PC-3 (cell line): ENCODE data around the gene MAP7D1. TPM values are rescaled to one million over a fixed set of nuclear protein-coding genes. Genes with fewer than 3 reads are reported as not detected.
A peak's percentile ranks its signal among the peaks of the same experiment; 100 is the strongest.

Experiments used
- ATAC-seq: fragments of 200-7000 bp; cut with Tn5 transposase; 2 replicates; pipeline ENCODE4 v1.9.1; 2020; ENCODE audit warnings: mild to moderate bottlenecking, moderate library complexity
- BruUV-seq: library from RNA; stranded (reverse); fragments of 400-500 nt; replicated peaks from 2 replicates; lab custom pipeline; 2021; lab: Mats Ljungman, UMichigan
- CTCF ChIA-PET: fragments of 300-600 bp; sonication (Branson Sonifier 250); formaldehyde crosslinking; loops from one replicate; lab custom pipeline; 2022; ENCODE audit warnings: antibody characterized with exemption; lab: Charles Lee
- POLR2A ChIA-PET: fragments of 300-600 bp; sonication (Branson Sonifier 250); formaldehyde crosslinking; loops from one replicate; lab custom pipeline; 2022; ENCODE audit warnings: antibody characterized with exemption; ENCODE audit not compliant: unreplicated experiment; lab: Charles Lee
- DNase-seq: peaks from one replicate; pipeline ENCODE4 v3.0.0-alpha.2; 2015
- H2AFZ ChIP-seq: fragments of 300-600 bp; sonication (generic); 2 replicates; pipeline ENCODE4 v1.6.0; 2016; ENCODE audit warnings: antibody characterized with exemption, low read length
- H3F3A ChIP-seq: fragments of 300-600 bp; sonication (generic); one replicate; pipeline ENCODE4 v1.6.0; 2017; ENCODE audit warnings: antibody characterized with exemption, low read length, control low read depth, mild to moderate bottlenecking; ENCODE audit not compliant: unreplicated experiment
- H3K27ac ChIP-seq: fragments of 300-600 bp; sonication (generic); 2 replicates; pipeline ENCODE4 v1.5.1; 2016; ENCODE audit warnings: mild to moderate bottlenecking, low read length
- H3K27me3 ChIP-seq: fragments of 300-600 bp; sonication (generic); 2 replicates; pipeline ENCODE4 v1.6.1; 2016; ENCODE audit warnings: low read length, mixed read lengths
- H3K36me3 ChIP-seq: fragments of 300-600 bp; sonication (generic); 2 replicates; pipeline ENCODE4 v1.6.1; 2016; ENCODE audit warnings: low read depth, mixed run types, low read length, mixed read lengths
- H3K4me1 ChIP-seq: fragments of 300-600 bp; sonication (generic); 2 replicates; pipeline ENCODE4 v1.5.1; 2016; ENCODE audit warnings: low read length; ENCODE audit not compliant: insufficient read depth
- H3K4me2 ChIP-seq: fragments of 300-600 bp; sonication (generic); 2 replicates; pipeline ENCODE4 v1.6.0; 2016; ENCODE audit warnings: low read length
- H3K4me3 ChIP-seq: fragments of 300-600 bp; sonication (generic); 2 replicates; pipeline ENCODE4 v1.5.1; 2016; ENCODE audit warnings: mild to moderate bottlenecking, low read length, mixed read lengths
- H3K79me2 ChIP-seq: fragments of 300-600 bp; sonication (generic); 2 replicates; pipeline ENCODE4 v1.6.1; 2017; ENCODE audit warnings: low read length, mixed read lengths
- H3K9ac ChIP-seq: fragments of 300-600 bp; sonication (generic); 2 replicates; pipeline ENCODE4 v1.6.0; 2016; ENCODE audit warnings: mild to moderate bottlenecking, low read length
- H3K9me2 ChIP-seq: fragments of 300-600 bp; sonication (generic); replicated peaks from 2 replicates; pipeline ENCODE4 v1.6.1; 2016; ENCODE audit warnings: mixed run types, low read length, mixed read lengths
- H3K9me3 ChIP-seq: fragments of 300-600 bp; sonication (generic); 2 replicates; pipeline ENCODE4 v1.6.1; 2016; ENCODE audit warnings: low read length, mixed read lengths
- H4K20me1 ChIP-seq: fragments of 300-600 bp; sonication (generic); 2 replicates; pipeline ENCODE4 v1.6.1; 2016; ENCODE audit warnings: low read length, mixed read lengths
- CTCF ChIP-seq: fragments of 300-600 bp; sonication (generic); conservative IDR thresholded peaks from 2 replicates; pipeline ENCODE4 v1.5.1; 2017; ENCODE audit warnings: antibody characterized with exemption, low read depth, mild to moderate bottlenecking, low read length
- EZH2 ChIP-seq: fragments of 300-600 bp; sonication (generic); IDR thresholded peaks from one replicate; pipeline ENCODE4 v1.6.1; 2017; ENCODE audit warnings: antibody characterized with exemption, mild to moderate bottlenecking, low read length; ENCODE audit not compliant: unreplicated experiment
- EZH2phosphoT487 ChIP-seq: fragments of 300-600 bp; sonication (generic); IDR thresholded peaks from 2 replicates; pipeline ENCODE4 v1.6.1; 2018; ENCODE audit warnings: mild to moderate bottlenecking, antibody characterized with exemption, low read length, borderline replicate concordance
- intact Hi-C: fragments of 100-400 bp; cut with micrococcal nuclease; formaldehyde crosslinking; loops from 2 replicates; pipeline ENCODE4 v1.9.0; 2023
- total RNA-seq: library from RNA; depleted of rRNA; stranded (reverse); fragments of >200 nt; gene quantifications from 2 replicates; pipeline ENCODE4 v1.2.3, GENCODE V29; 2014

The MAP7D1 gene
- total RNA-seq, 1 experiment from 2014 or later: 113 TPM

GRCh38 chr1:36160388-36160948, 4.5 kb downstream of the MAP7D1 start:
- Histone ChIP-seq H3K9ac (peak overlapping the region; percentile 47), H2AFZ (no peak overlapping the region), H3F3A (no peaks in the 10 kb centered on the region), H3K27ac (peak overlapping the region; percentile 46), H3K4me2 (peak overlapping the region; percentile 48), H3K9me2 (no peaks in the 10 kb centered on the region), H3K4me1 (peaks cover 48% of the 10 kb centered on the region), H3K36me3 (no peaks in the 10 kb centered on the region; the same call in 1 of the 2 replicates), H3K4me3 (peak overlapping the region; percentile 14; the same call in 1 of the 2 replicates), H3K79me2 (peaks cover 93% of the 10 kb centered on the region), H3K9me3 (no peaks in the 10 kb centered on the region), H3K27me3 (no peaks in the 10 kb centered on the region), H4K20me1 (peaks cover 24% of the 10 kb centered on the region)
- DNase-seq: no peak
- CTCF ChIA-PET: interaction anchor here (0.7 to 0.8 kb wide), 2 partner anchors 12 to 27 kb away, joined by 3 read pairs; no protein-coding TSS in a partner anchor
- BruUV-seq: no TSS peak
- POLR2A ChIA-PET: interaction anchor here (0.5 to 0.6 kb wide), 2 partner anchors 18 to 22 kb away, joined by 8 to 41 read pairs; no protein-coding TSS in a partner anchor
- TF ChIP-seq CTCF (no peak), EZH2phosphoT487 (no peak), EZH2 (no peak)
- intact Hi-C loops: no loop called here
- no peak for ATAC-seq

GRCh38 chr1:36160949-36161485, 5.1 kb downstream of the MAP7D1 start:
- CTCF ChIA-PET: interaction anchor here (0.7 kb wide), 1 partner anchor 12 kb away, joined by 3 read pairs; no protein-coding TSS in a partner anchor
- Histone ChIP-seq H3K27me3 (no peaks in the 10 kb centered on the region), H3K9me2 (no peaks in the 10 kb centered on the region), H3K4me2 (peak overlapping the region; percentile 48), H4K20me1 (peaks cover 24% of the 10 kb centered on the region), H3K79me2 (peaks cover 98% of the 10 kb centered on the region), H2AFZ (0 out of 2 replicates have a peak overlapping the region, but pooled peaks have one; percentile 36), H3K4me1 (peaks cover 47% of the 10 kb centered on the region), H3K27ac (peak overlapping the region; percentile 46), H3K36me3 (no peaks in the 10 kb centered on the region; the same call in 1 of the 2 replicates), H3K9me3 (no peaks in the 10 kb centered on the region), H3K4me3 (peak overlapping the region; percentile 14; the same call in 1 of the 2 replicates), H3K9ac (peak overlapping the region; percentile 47), H3F3A (no peaks in the 10 kb centered on the region)
- ATAC-seq (peak; percentile 19), DNase-seq (peak; percentile 35)
- no TSS peak for BruUV-seq
- intact Hi-C loops: loop anchor here (1.0 kb wide), 2 partner anchors 12 to 23 kb away; partner anchors contain the start of gene TRAPPC3
- POLR2A ChIA-PET: interaction anchor here (0.5 to 0.6 kb wide), 2 partner anchors 19 to 21 kb away, joined by 8 to 41 read pairs; no protein-coding TSS in a partner anchor
- TF ChIP-seq EZH2phosphoT487 (no peak), CTCF (peak; percentile 58), EZH2 (no peak)
